Skeletal muscle satellite cell (primary cell): ENCODE data around the gene NGEF. TPM values are rescaled to one million over a fixed set of nuclear protein-coding genes. Genes with fewer than 3 reads are reported as not detected.
A peak's percentile ranks its signal among the peaks of the same experiment; 100 is the strongest.

Experiments
- H3K27me3 ChIP-seq: 2 replicates; pipeline ENCODE4 v1.7.0; 2013; ENCODE audit warnings: low read length; ENCODE audit not compliant: control insufficient read depth, insufficient read depth
- H3K36me3 ChIP-seq: 2 replicates; pipeline ENCODE4 v1.7.0; 2013; ENCODE audit warnings: mild to moderate bottlenecking, control low read depth, low read length; ENCODE audit not compliant: insufficient read depth
- H3K4me1 ChIP-seq: 2 replicates; pipeline ENCODE4 v1.7.0; 2013; ENCODE audit warnings: low read length; ENCODE audit not compliant: control insufficient read depth, insufficient read depth
- H3K4me2 ChIP-seq: 2 replicates; pipeline ENCODE4 v1.7.0; 2013; ENCODE audit warnings: mild to moderate bottlenecking, low read length
- H3K4me3 ChIP-seq: 2 replicates; pipeline ENCODE4 v1.7.0; 2013; ENCODE audit warnings: low read length
- H3K9ac ChIP-seq: 2 replicates; pipeline ENCODE4 v1.7.0; 2013; ENCODE audit warnings: mild to moderate bottlenecking, low read depth, low read length, moderate library complexity
- H3K9me3 ChIP-seq: replicated peaks from 2 replicates; pipeline ENCODE4 v1.7.0; 2013; ENCODE audit warnings: mild to moderate bottlenecking, control low read depth, low read length
- small RNA-seq: library from RNA; depleted of rRNA; stranded (forward); fragments of <200 nt; gene quantifications from one replicate; pipeline ENCODE3, GENCODE V24; 2012

The NGEF gene

DNA sequence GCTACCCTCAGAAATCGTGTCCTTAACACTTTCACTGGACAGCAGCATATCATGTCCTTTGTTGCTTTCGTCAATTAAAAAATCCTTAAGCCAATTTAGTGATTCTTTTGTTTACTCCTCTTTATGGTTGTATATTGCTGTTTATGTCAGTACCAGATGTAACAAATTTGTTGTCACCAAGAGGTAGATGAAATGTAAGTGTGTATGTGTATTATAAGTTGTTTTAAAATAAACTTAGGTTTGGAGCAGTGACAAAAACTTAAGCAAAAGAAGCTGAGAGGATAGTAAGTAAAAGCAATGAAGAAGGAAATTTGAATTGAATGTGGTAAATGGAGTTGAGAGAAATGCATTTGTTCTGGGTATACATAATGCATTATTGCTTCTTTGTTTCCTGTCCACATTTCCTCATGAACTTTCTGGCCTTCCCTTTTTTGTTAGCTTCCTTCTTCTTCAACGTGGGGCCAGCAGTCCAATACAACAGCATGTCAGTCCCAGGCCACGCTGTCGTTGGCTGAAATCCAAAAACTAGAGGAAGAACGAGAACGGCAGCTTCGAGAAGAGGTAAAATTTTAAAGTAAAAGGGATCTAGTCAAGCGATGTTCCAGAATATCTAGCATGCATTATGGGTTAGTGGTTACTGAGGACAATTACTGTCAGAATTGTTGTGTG is 173.5 kb downstream of the NGEF start:
- H3K4me2 ChIP-seq, result no peak overlapping the region
- H3K9ac ChIP-seq, result no peak overlapping the region
- H3K9me3 ChIP-seq, result no peaks in the 10 kb centered on the region
- peaks cover 9% of the 10 kb centered on the region for H3K4me1 ChIP-seq
- H3K4me3 ChIP-seq, result no peak overlapping the region
- peaks cover 43% of the 10 kb centered on the region for H3K36me3 ChIP-seq
- no peaks in the 10 kb centered on the region for H3K27me3 ChIP-seq

DNA sequence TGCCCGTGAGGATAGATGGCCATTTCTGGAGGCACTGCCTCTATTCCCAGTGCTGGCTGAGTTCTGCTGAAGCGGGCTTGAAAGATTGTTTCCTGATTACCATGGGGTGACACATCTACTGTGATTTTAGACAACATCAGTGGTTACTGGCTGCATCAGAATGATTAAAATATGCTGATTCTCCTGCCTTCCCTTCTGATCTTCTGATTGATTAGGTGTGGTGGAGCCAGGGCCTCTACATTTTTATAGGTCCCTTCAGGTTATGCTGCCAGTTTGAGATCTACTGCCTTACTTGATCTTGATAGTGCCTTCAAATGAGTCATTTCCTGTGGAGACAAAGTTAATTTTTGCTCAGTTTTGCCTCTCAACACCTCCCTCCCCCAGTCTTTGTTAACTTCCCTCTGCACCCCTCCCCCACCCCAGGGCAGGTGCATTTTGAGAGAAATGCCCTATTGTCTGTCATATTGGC is 174.6 kb downstream of the NGEF start:
- H3K4me3 ChIP-seq, result no peak overlapping the region
- peaks cover 9% of the 10 kb centered on the region for H3K4me1 ChIP-seq
- peak overlapping the region; percentile 15 for H3K4me2 ChIP-seq
- no peaks in the 10 kb centered on the region for H3K9me3 ChIP-seq
- no peaks in the 10 kb centered on the region for H3K27me3 ChIP-seq
- no peak overlapping the region for H3K9ac ChIP-seq
- H3K36me3 ChIP-seq, result peaks cover 47% of the 10 kb centered on the region

DNA sequence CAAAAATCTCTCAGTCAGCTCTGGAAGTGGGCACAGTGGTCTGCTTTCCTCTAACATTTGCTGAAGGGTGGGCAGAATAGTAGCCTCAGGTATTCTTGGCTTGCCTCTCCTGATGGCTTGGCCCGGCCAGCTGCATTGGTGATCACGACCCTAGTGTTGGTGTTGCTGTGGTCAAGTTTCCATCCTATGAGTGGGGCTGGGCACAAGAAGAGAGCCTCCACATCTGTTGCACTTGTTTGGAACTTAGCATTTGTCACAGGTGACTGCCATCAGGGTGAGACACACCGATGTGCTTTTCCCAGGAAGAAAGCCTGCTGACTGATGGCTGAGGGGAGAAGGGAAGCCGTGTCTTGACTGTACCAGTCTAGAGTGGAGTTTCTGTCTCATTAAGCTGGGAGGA is 176.1 kb downstream of the NGEF start:
- no peak overlapping the region for H3K4me2 ChIP-seq
- no peak overlapping the region for H3K4me3 ChIP-seq
- H3K27me3 ChIP-seq, result no peaks in the 10 kb centered on the region
- no peaks in the 10 kb centered on the region for H3K9me3 ChIP-seq
- no peak overlapping the region for H3K9ac ChIP-seq
- peaks cover 50% of the 10 kb centered on the region for H3K36me3 ChIP-seq
- H3K4me1 ChIP-seq, result peaks cover 9% of the 10 kb centered on the region

DNA sequence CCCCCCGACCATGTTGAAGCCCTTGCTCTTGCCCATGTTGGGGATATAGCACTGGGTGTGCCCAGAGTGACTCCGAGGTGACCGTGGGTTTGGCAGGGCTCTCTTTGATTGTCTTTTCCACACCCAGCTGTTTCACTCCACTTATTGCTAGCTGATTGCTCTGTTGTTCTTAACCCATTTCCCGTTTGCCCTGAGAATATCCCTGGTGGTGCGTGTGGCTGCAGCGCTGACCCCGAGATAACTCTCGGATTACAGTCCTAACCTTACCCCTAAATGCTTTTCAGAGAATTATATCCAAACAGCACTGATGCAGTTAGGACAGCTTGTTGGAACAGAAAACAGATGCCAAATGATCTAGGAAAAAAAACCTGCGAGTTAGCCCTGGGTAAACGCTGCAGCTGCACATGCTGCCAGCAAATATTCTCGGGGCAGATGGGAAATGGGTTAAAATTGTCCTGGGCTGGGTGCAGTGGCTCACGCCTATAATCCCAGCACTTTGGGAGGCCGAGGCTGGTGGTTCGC is 177.3 kb downstream of the NGEF start:
- H3K4me3 ChIP-seq, result no peak overlapping the region
- H3K27me3 ChIP-seq, result no peaks in the 10 kb centered on the region
- peaks cover 9% of the 10 kb centered on the region for H3K4me1 ChIP-seq
- H3K9me3 ChIP-seq, result no peaks in the 10 kb centered on the region
- H3K9ac ChIP-seq, result no peak overlapping the region
- peaks cover 56% of the 10 kb centered on the region for H3K36me3 ChIP-seq
- H3K4me2 ChIP-seq, result no peak overlapping the region

DNA sequence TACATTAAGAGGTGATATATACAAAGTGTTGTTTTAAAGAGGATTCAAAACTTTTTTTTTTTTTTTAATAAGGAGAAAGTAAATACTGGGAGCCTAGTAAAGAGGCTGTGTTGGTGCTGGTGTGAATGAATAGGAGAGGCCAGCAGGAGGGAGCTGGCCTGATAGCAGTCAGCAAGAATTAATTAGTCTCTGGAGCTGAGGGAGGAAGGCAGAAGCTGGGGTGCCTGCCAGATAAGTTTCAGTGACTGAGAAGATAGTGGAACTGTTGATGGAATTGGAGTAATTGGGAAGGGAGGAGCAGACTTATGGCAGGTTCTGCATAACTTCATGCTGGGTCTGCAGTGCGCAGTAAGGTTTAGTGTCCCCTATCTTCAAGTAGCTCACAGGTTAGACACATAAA is 179.2 kb downstream of the NGEF start:
- H3K4me3 ChIP-seq, result no peak overlapping the region
- no peak overlapping the region for H3K4me2 ChIP-seq
- no peak overlapping the region for H3K9ac ChIP-seq
- no peaks in the 10 kb centered on the region for H3K27me3 ChIP-seq
- no peaks in the 10 kb centered on the region for H3K9me3 ChIP-seq
- H3K36me3 ChIP-seq, result peaks cover 54% of the 10 kb centered on the region
- H3K4me1 ChIP-seq, result peaks cover 9% of the 10 kb centered on the region

DNA sequence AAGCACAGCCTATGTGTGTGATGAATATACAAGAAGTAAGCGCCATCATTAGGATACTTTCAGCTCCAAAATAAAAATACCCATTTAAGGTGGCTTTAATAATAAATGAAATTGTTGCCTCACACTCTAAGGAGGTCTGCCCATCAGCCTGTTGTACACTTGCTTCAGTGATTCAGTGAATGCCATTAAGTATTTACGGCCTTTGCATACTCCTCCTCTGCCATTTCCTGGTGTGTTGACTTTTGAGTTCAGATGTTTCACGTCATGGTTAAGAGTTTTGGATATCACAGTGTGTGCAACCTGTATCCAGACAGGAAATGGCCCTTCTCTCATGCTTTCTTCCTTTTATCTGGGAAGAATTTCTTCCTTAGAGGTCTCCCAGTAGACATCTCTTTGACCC is 181.6 kb downstream of the NGEF start:
- H3K36me3 ChIP-seq, result peaks cover 51% of the 10 kb centered on the region
- no peak overlapping the region for H3K9ac ChIP-seq

DNA sequence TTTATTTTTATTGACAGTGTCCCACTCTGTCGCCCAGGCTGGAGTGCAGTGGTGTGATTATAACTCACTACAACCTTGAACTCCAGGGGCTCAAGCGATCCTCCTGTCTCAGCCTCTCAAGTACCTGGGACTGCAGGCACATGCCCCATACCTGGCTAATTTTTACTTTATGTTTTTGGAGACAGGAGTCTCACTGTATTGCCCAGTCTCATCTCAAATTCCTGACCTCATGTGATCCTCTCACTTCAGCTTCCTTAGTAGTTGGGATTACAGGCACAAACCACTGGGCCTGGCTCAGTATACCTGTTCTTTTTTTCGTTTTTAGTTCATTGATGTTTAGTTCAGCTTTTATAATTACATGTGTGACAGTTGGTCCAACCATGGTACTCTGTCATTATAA is 183.1 kb downstream of the NGEF start:
- Histone ChIP-seq H3K9me3 (no peaks in the 10 kb centered on the region), H3K4me3 (no peak overlapping the region), H3K27me3 (no peaks in the 10 kb centered on the region), H3K9ac (no peak overlapping the region), H3K36me3 (peaks cover 57% of the 10 kb centered on the region), H3K4me2 (no peak overlapping the region), H3K4me1 (no peaks in the 10 kb centered on the region)

More for the DNA sequence above, 181.6 kb downstream of the NGEF start:
- H3K9me3 ChIP-seq, result no peaks in the 10 kb centered on the region
- H3K4me2 ChIP-seq, result no peak overlapping the region
- no peaks in the 10 kb centered on the region for H3K4me1 ChIP-seq
- H3K27me3 ChIP-seq, result no peaks in the 10 kb centered on the region
- H3K4me3 ChIP-seq, result no peak overlapping the region

Small RNAs within 50 kb of the gene (small RNA-seq; reads per million reads assigned to genes)
- not detected for gene RF00019
